Keratinocyte (primary cell): ENCODE data around the gene VTI1A. TPM values are rescaled to one million over a fixed set of nuclear protein-coding genes. Genes with fewer than 3 reads are reported as not detected.

Source experiments
- DNase-seq: peaks from one replicate; pipeline ENCODE4 v3.0.0-alpha.2; 2011; ENCODE audit warnings: low read depth, missing footprints, low spot score
- FAIRE-seq: peaks from 2 replicates; lab custom pipeline; 2011; peaks lifted over from hg19 to GRCh38; lab: Jason Lieb, UNC
- H2AFZ ChIP-seq: 2 replicates; pipeline ENCODE4 v1.6.0; 2012; ENCODE audit warnings: low read length, control low read depth, inconsistent platforms; ENCODE audit not compliant: control insufficient read depth
- H3K27ac ChIP-seq: 2 replicates; pipeline ENCODE4 v1.5.1; 2011; ENCODE audit warnings: low read length; ENCODE audit not compliant: control insufficient read depth, insufficient read depth
- H3K27me3 ChIP-seq: 3 replicates; pipeline ENCODE4 v1.6.0; 2011; ENCODE audit warnings: low read length; ENCODE audit not compliant: control insufficient read depth, insufficient read depth; ENCODE audit errors: extremely low read depth
- H3K36me3 ChIP-seq, 2 experiments: 2 replicates in 1 of 2; 3 replicates in 1 of 2; pipeline ENCODE4 v1.5.1; 2011; ENCODE audit warnings: low read length in 2 of 2, mild to moderate bottlenecking in 1 of 2; ENCODE audit not compliant: control insufficient read depth in 2 of 2, insufficient read depth in 2 of 2; ENCODE audit errors: extremely low read depth in 1 of 2
- H3K4me1 ChIP-seq: 3 replicates; pipeline ENCODE4 v1.5.1; 2011; ENCODE audit warnings: low read length; ENCODE audit not compliant: control insufficient read depth, insufficient read depth; ENCODE audit errors: extremely low read depth
- H3K4me2 ChIP-seq: 3 replicates; pipeline ENCODE4 v1.6.0; 2011; ENCODE audit warnings: low read depth, low read length; ENCODE audit not compliant: control insufficient read depth, insufficient read depth; ENCODE audit errors: extremely low read depth
- H3K4me3 ChIP-seq, 3 experiments: fragments of 200-600 bp in 1 of 3; sonication (generic) in 1 of 3; 2 replicates in 2 of 3; 3 replicates in 1 of 3; pipeline ENCODE4 v1.5.1; 2011 to 2016; ENCODE audit warnings: low read length in 3 of 3, mild to moderate bottlenecking in 3 of 3, control low read depth in 2 of 3, inconsistent platforms in 1 of 3, low read depth in 1 of 3, mixed read lengths in 1 of 3, mixed run types in 1 of 3, moderate library complexity in 1 of 3; ENCODE audit not compliant: control insufficient read depth in 2 of 3, insufficient read depth in 2 of 3; ENCODE audit errors: extremely low read depth in 1 of 3
- H3K79me2 ChIP-seq: 2 replicates; pipeline ENCODE4 v1.6.0; 2012; ENCODE audit warnings: low read length; ENCODE audit not compliant: control insufficient read depth, insufficient read depth
- H3K9ac ChIP-seq: 3 replicates; pipeline ENCODE4 v1.6.0; 2011; ENCODE audit warnings: low read length; ENCODE audit not compliant: control insufficient read depth, insufficient read depth; ENCODE audit errors: extremely low read depth
- H3K9me1 ChIP-seq: 3 replicates; pipeline ENCODE4 v1.6.0; 2011; ENCODE audit warnings: low read length; ENCODE audit not compliant: control insufficient read depth, insufficient read depth; ENCODE audit errors: extremely low read depth
- H3K9me3 ChIP-seq: 2 replicates; pipeline ENCODE4 v1.5.1; 2012; ENCODE audit warnings: low read depth, low read length; ENCODE audit not compliant: control insufficient read depth
- H4K20me1 ChIP-seq: 3 replicates; pipeline ENCODE4 v1.6.0; 2011; ENCODE audit warnings: low read length; ENCODE audit not compliant: control insufficient read depth, insufficient read depth; ENCODE audit errors: extremely low read depth
- EZH2 ChIP-seq: IDR thresholded peaks from one replicate; pipeline ENCODE4 v1.6.1; 2012; ENCODE audit warnings: inconsistent platforms, mild to moderate bottlenecking, low read length, moderate library complexity
- dilution Hi-C: fragments of 300-500 bp; cut with MboI; formaldehyde crosslinking; loops from one replicate; pipeline ENCODE4 v1.7.0; 2020; ENCODE audit warnings: low sequenced_read_pairs; ENCODE audit not compliant: extremely low pct_ligation_motif_present
- polyA plus RNA-seq, 5 experiments: library from polyadenylated mRNA; depleted of rRNA in 3 of 5; stranded (reverse) in 3 of 5; stranded (forward) in 1 of 5; unstranded in 1 of 5; fragments of >200 nt; gene quantifications; 1 replicate in 1 of 5; 2 replicates in 3 of 5; 3 replicates in 1 of 5; pipeline versions ENCODE4 v1.2.1 to v1.2.3, GENCODE V29; 2011 to 2012; ENCODE audit warnings: missing spikeins in 2 of 5, low read depth in 1 of 5, low replicate concordance in 1 of 5
- TF ChIP-seq, protein P1 (sequence below), 3 experiments: IDR thresholded peaks in 1 of 3; conservative IDR thresholded peaks in 1 of 3; optimal IDR thresholded peaks in 1 of 3; 2 replicates in 2 of 3; 3 replicates in 1 of 3; pipeline versions ENCODE3 to v1.5.1; 2011; ENCODE audit warnings: low read length in 3 of 3, mild to moderate bottlenecking in 3 of 3, moderate library complexity in 2 of 3, control low read depth in 1 of 3, inconsistent platforms in 1 of 3; ENCODE audit not compliant: insufficient read depth in 2 of 3; ENCODE audit errors: extremely low read depth in 1 of 3

Gene VTI1A
- polyA plus RNA-seq, 1 donor (not counting 4 experiments of a cell fraction or from before 2014, with no cell fraction given), result 18.5 TPM

DNA sequence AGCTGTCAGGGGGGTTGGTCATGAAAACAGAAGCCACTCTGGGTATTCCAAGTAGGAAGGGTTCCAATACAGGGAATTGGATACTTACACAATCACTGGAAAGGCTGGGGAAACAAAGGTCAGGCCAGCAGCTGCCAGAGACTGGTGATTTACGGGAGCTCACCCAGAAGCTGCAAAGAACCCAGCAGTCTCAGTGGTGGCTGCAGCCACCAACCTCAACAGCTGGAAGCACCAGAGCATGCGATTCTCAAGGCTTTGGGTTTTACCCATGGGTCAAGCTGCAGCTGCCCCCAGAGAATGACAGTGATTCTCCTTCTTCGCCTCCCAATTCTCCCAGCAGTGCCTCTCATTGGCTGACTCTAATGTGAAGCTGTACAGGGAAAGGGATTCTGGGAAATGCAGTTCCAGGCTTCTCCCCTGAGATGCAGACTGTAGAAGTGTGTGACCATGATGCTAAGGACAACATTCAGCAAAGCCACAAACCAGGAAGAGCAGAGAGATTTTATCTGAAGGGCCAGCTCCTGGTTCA is 395.9 kb downstream of the VTI1A start:
- H3K9ac ChIP-seq, result no peak overlapping the region
- no peaks in the 10 kb centered on the region for H3K9me3 ChIP-seq
- no peaks in the 10 kb centered on the region for H4K20me1 ChIP-seq
- no peak overlapping the region for H3K4me2 ChIP-seq
- H3K27me3 ChIP-seq, result no peaks in the 10 kb centered on the region
- no peak overlapping the region for H3K4me3 ChIP-seq
- dilution Hi-C loops, result no loop called here
- no peak overlapping the region for H3K27ac ChIP-seq
- FAIRE-seq, result no peak
- TF ChIP-seq, protein P1, sequence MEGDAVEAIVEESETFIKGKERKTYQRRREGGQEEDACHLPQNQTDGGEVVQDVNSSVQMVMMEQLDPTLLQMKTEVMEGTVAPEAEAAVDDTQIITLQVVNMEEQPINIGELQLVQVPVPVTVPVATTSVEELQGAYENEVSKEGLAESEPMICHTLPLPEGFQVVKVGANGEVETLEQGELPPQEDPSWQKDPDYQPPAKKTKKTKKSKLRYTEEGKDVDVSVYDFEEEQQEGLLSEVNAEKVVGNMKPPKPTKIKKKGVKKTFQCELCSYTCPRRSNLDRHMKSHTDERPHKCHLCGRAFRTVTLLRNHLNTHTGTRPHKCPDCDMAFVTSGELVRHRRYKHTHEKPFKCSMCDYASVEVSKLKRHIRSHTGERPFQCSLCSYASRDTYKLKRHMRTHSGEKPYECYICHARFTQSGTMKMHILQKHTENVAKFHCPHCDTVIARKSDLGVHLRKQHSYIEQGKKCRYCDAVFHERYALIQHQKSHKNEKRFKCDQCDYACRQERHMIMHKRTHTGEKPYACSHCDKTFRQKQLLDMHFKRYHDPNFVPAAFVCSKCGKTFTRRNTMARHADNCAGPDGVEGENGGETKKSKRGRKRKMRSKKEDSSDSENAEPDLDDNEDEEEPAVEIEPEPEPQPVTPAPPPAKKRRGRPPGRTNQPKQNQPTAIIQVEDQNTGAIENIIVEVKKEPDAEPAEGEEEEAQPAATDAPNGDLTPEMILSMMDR (optimal IDR thresholded peaks at IDR 0.05 in 1 of 3, IDR thresholded peaks at IDR 0.05 in 1 of 3, conservative IDR thresholded peaks at IDR 0.05 in 1 of 3; ENCODE audit: extremely low read depth in 1 of 3, insufficient read depth in 2 of 3, low read length in 3 of 3), result no peak
- no peak for TF ChIP-seq EZH2
- H3K9me1 ChIP-seq, result no peaks in the 10 kb centered on the region
- H3K4me1 ChIP-seq, result no peaks in the 10 kb centered on the region
- DNase-seq, result no peak
- H3K79me2 ChIP-seq, result no peaks in the 10 kb centered on the region
- H2AFZ ChIP-seq, result no peak overlapping the region
- no peaks in the 10 kb centered on the region for H3K36me3 ChIP-seq

DNA sequence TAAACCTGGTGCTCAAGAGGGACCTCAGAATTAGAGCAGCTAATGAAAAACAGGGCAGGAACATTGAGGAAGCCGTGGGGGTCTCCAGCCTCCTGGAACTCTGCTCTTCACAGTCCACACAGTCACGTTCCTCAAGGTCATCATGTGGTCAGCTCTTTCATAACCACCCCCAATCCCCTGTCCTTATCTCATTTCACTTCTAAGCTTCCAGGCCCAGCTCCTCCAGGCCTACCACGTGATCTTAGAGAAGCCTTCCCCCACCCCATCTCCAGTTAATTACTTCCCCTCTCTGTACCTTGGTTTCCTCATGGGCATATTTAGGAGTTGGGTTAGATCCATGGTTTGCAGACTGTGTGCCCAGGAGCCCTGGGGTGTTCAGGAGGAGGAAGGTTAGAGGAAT is 396.6 kb downstream of the VTI1A start:
- TF ChIP-seq EZH2, result no peak
- TF ChIP-seq, protein P1 (optimal IDR thresholded peaks at IDR 0.05 in 1 of 3, IDR thresholded peaks at IDR 0.05 in 1 of 3, conservative IDR thresholded peaks at IDR 0.05 in 1 of 3; ENCODE audit: extremely low read depth in 1 of 3, insufficient read depth in 2 of 3, low read length in 3 of 3), result no peak
- no peak overlapping the region for H3K4me3 ChIP-seq
- dilution Hi-C loops, result no loop called here
- H3K79me2 ChIP-seq, result no peaks in the 10 kb centered on the region
- DNase-seq (no peak), FAIRE-seq (no peak)
- H3K27me3 ChIP-seq, result no peaks in the 10 kb centered on the region
- H3K9me3 ChIP-seq, result no peaks in the 10 kb centered on the region
- H3K4me2 ChIP-seq, result no peak overlapping the region
- H4K20me1 ChIP-seq, result no peaks in the 10 kb centered on the region
- no peak overlapping the region for H3K9ac ChIP-seq
- no peak overlapping the region for H2AFZ ChIP-seq
- H3K27ac ChIP-seq, result no peak overlapping the region
- no peaks in the 10 kb centered on the region for H3K9me1 ChIP-seq
- no peaks in the 10 kb centered on the region for H3K36me3 ChIP-seq
- H3K4me1 ChIP-seq, result no peaks in the 10 kb centered on the region
